ENCODE results near the gene TMEM243.

- no peak for TF ChIP-seq CTCF (IDR thresholded peaks at IDR 0.05; ENCODE audit: low read depth, low read length)
- no peak for TF ChIP-seq MYC (IDR thresholded peaks at IDR 0.05; ENCODE audit: low read depth, low read length)
Measured at GRCh38 chr7:87234949-87235348, 15.4 kb upstream of the TMEM243 start.
